MCF 10A (cell line): ENCODE data around the gene DIAPH1. TPM values are rescaled to one million over a fixed set of nuclear protein-coding genes. Genes with fewer than 3 reads are reported as not detected.

Source experiments
- BruUV-seq: library from RNA; stranded (reverse); fragments of 400-500 nt; replicated peaks from 2 replicates; lab custom pipeline; 2021; lab: Mats Ljungman, UMichigan
- CTCF ChIA-PET: fragments of 300-600 bp; sonication (Branson Sonifier 250); formaldehyde crosslinking; extraction: SDS; loops from one replicate; lab custom pipeline; 2021; ENCODE audit warnings: antibody characterized with exemption, inconsistent platforms; lab: Yijun Ruan, JAX
- POLR2A ChIA-PET: fragments of 300-600, 350-650 bp; sonication (Branson Sonifier 250); formaldehyde crosslinking; extraction: SDS; loops from one replicate; lab custom pipeline; 2020; ENCODE audit warnings: antibody characterized with exemption, inconsistent platforms; lab: Yijun Ruan, JAX
- DNase-seq: peaks from one replicate; pipeline ENCODE4 v3.0.0-alpha.2; 2018; ENCODE audit not compliant: unreplicated experiment
- H3K27ac Mint-ChIP-seq: one replicate; pipeline ENCODE4 v1.8.0; 2022; ENCODE audit warnings: mild to moderate bottlenecking, low read depth, mixed read lengths; ENCODE audit not compliant: unreplicated experiment
- H3K27me3 Mint-ChIP-seq: one replicate; pipeline ENCODE4 v1.8.0; 2022; ENCODE audit warnings: mixed read lengths; ENCODE audit not compliant: insufficient read depth, unreplicated experiment
- H3K36me3 Mint-ChIP-seq: one replicate; pipeline ENCODE4 v1.8.0; 2022; ENCODE audit warnings: mild to moderate bottlenecking, moderate library complexity, mixed read lengths; ENCODE audit not compliant: insufficient read depth, unreplicated experiment
- H3K4me1 Mint-ChIP-seq: one replicate; pipeline ENCODE4 v1.8.0; 2022; ENCODE audit warnings: mixed read lengths; ENCODE audit not compliant: insufficient read depth, unreplicated experiment
- H3K4me3 Mint-ChIP-seq: one replicate; pipeline ENCODE4 v1.8.0; 2022; ENCODE audit warnings: mild to moderate bottlenecking, moderate library complexity, mixed read lengths; ENCODE audit not compliant: unreplicated experiment
- H3K9me3 Mint-ChIP-seq: one replicate; pipeline ENCODE4 v1.8.0; 2022; ENCODE audit warnings: mixed read lengths; ENCODE audit not compliant: unreplicated experiment
- intact Hi-C: fragments of 100-400 bp; cut with micrococcal nuclease; formaldehyde crosslinking; loops from 2 replicates; pipeline ENCODE4 v1.14.1; 2022
- total RNA-seq: library from RNA; stranded (reverse); gene quantifications from 2 replicates; pipeline ENCODE4 v1.2.3, GENCODE V29; 2022
- TF ChIP-seq, protein P1 (sequence below): fragments of 200-600 bp; IDR thresholded peaks from one replicate; pipeline ENCODE4 v1.8.0; 2022; ENCODE audit warnings: antibody characterized with exemption, mild to moderate bottlenecking; ENCODE audit not compliant: unreplicated experiment

The DIAPH1 gene
- total RNA-seq, 1 experiment from 2014 or later: 228 TPM

- Mint-ChIP-seq H3K27ac (no peak overlapping the region), H3K4me1 (peaks cover 15% of the 10 kb centered on the region), H3K4me3 (no peak overlapping the region), H3K9me3 (no peaks in the 10 kb centered on the region), H3K36me3 (peaks cover 6% of the 10 kb centered on the region), H3K27me3 (no peaks in the 10 kb centered on the region)
- BruUV-seq: no TSS peak
- intact Hi-C loops: no loop called here
- TF ChIP-seq, protein P1, sequence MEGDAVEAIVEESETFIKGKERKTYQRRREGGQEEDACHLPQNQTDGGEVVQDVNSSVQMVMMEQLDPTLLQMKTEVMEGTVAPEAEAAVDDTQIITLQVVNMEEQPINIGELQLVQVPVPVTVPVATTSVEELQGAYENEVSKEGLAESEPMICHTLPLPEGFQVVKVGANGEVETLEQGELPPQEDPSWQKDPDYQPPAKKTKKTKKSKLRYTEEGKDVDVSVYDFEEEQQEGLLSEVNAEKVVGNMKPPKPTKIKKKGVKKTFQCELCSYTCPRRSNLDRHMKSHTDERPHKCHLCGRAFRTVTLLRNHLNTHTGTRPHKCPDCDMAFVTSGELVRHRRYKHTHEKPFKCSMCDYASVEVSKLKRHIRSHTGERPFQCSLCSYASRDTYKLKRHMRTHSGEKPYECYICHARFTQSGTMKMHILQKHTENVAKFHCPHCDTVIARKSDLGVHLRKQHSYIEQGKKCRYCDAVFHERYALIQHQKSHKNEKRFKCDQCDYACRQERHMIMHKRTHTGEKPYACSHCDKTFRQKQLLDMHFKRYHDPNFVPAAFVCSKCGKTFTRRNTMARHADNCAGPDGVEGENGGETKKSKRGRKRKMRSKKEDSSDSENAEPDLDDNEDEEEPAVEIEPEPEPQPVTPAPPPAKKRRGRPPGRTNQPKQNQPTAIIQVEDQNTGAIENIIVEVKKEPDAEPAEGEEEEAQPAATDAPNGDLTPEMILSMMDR: no peak
- DNase-seq: no peak
- CTCF ChIA-PET: interaction anchor here (0.6 to 1.9 kb wide), 4 partner anchors 8 to 88 kb away, joined by 3 to 7 read pairs (median 5); no protein-coding TSS in a partner anchor
- POLR2A ChIA-PET: interaction anchor here (1.1 kb wide), 1 partner anchor 15 kb away, joined by 3 read pairs; the partner anchor contains the start of gene PCDHGC5
Measured at GRCh38 chr5:141504216-141504615, 114.6 kb downstream of the DIAPH1 start.

DNA sequence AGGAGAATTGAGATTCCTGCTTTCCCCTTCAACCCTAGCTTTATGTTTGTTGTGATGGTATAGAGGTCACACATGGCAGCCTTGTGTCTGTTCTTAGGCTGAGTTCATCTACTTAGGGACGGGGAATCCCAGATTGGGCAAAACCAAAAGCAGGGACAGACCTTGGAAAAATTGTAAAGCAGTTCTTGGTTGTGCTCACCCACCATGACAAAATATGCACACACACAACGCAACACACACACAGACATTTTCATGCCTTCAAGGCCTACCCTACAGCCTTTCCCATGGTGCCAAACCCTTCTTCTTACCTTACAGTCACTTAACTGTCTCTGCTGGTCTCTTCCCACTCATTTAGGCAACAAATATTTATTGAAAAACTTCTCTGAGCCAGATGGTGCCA, 115.1 kb downstream of the DIAPH1 start:
- TF ChIP-seq, protein P1: no peak
- Mint-ChIP-seq H3K9me3 (no peaks in the 10 kb centered on the region), H3K4me3 (no peak overlapping the region), H3K4me1 (peaks cover 10% of the 10 kb centered on the region), H3K27ac (no peak overlapping the region), H3K27me3 (no peaks in the 10 kb centered on the region), H3K36me3 (peaks cover 6% of the 10 kb centered on the region)
- no peak for DNase-seq
- BruUV-seq: no TSS peak
- ChIA-PET POLR2A (no interaction called here), CTCF (interaction anchor here (1.0 to 1.9 kb wide), 2 partner anchors 9 to 10 kb away, joined by 4 to 6 read pairs; no protein-coding TSS in a partner anchor)
- intact Hi-C loops: no loop called here

DNA sequence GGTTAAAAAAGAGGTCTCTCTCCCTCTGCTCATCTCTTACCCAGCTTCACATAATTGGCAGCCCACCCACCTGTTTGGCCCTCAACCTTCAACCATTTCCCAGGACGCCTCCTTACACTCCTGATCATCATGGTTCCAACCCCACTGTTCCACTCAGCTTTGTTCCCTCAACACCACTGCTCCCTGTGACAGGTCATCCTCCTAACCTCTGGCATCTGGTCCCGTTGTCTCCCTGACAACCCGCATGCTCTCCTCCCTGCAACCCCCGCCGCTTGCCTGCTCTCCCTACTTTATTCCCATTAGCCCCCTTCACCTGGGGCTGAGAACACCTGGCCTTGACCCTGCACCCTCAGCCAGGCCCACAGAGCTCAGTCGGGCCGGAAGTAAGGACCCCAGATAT, 117.0 kb downstream of the DIAPH1 start:
- no peak for DNase-seq
- Mint-ChIP-seq H3K4me1 (no peaks in the 10 kb centered on the region), H3K4me3 (no peak overlapping the region), H3K9me3 (no peaks in the 10 kb centered on the region), H3K36me3 (peaks cover 6% of the 10 kb centered on the region), H3K27ac (no peak overlapping the region), H3K27me3 (no peaks in the 10 kb centered on the region)
- ChIA-PET POLR2A (no interaction called here), CTCF (interaction anchor here (0.7 to 4.9 kb wide), 4 partner anchors 11 to 730 kb away, joined by 3 to 27 read pairs (median 6); no protein-coding TSS in a partner anchor)
- TF ChIP-seq, protein P1: no peak
- intact Hi-C loops: no loop called here
- no TSS peak for BruUV-seq

DNA sequence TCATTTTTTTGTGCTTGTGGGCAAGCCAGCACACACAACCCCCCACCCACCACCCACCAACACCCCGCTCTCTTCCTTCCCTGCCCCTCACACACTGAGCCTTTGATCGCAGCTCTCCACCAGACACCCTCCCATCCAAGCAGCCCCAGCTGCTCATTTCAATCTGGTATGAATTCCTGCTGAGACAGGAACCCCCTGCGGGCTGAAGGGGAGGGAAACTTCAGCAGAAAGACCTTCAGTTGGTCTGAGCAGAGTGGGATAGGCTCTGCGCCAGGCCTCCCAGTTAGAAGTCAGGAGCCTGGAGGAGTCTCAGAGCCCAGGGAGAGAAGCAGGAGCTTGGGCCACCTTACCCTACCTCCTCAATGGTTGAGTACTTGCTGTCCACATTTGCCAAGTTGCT, 122.8 kb downstream of the DIAPH1 start:
- POLR2A ChIA-PET: no interaction called here
- H3K27ac Mint-ChIP-seq: no peak overlapping the region
- no peak overlapping the region for H3K4me3 Mint-ChIP-seq
- H3K9me3 Mint-ChIP-seq: no peaks in the 10 kb centered on the region
- BruUV-seq: no TSS peak
- H3K4me1 Mint-ChIP-seq: no peaks in the 10 kb centered on the region
- CTCF ChIA-PET: interaction anchor here (0.7 kb wide), 1 partner anchor 1585 kb away, joined by 4 read pairs; no protein-coding TSS in a partner anchor
- peaks cover 5% of the 10 kb centered on the region for H3K36me3 Mint-ChIP-seq
- no peak for DNase-seq
- TF ChIP-seq, protein P1: no peak
- no peaks in the 10 kb centered on the region for H3K27me3 Mint-ChIP-seq
- intact Hi-C loops: no loop called here
